HG03097 (cell line): ENCODE data around the gene PI16.

ENCODE experiments used
- ATAC-seq: cut with Tn5 transposase; IDR thresholded peaks from one replicate; pipeline ENCODE4 v1.9.1; 2021; ENCODE audit not compliant: unreplicated experiment, low FRiP score

PI16 gene, protein sequence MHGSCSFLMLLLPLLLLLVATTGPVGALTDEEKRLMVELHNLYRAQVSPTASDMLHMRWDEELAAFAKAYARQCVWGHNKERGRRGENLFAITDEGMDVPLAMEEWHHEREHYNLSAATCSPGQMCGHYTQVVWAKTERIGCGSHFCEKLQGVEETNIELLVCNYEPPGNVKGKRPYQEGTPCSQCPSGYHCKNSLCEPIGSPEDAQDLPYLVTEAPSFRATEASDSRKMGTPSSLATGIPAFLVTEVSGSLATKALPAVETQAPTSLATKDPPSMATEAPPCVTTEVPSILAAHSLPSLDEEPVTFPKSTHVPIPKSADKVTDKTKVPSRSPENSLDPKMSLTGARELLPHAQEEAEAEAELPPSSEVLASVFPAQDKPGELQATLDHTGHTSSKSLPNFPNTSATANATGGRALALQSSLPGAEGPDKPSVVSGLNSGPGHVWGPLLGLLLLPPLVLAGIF

DNA sequence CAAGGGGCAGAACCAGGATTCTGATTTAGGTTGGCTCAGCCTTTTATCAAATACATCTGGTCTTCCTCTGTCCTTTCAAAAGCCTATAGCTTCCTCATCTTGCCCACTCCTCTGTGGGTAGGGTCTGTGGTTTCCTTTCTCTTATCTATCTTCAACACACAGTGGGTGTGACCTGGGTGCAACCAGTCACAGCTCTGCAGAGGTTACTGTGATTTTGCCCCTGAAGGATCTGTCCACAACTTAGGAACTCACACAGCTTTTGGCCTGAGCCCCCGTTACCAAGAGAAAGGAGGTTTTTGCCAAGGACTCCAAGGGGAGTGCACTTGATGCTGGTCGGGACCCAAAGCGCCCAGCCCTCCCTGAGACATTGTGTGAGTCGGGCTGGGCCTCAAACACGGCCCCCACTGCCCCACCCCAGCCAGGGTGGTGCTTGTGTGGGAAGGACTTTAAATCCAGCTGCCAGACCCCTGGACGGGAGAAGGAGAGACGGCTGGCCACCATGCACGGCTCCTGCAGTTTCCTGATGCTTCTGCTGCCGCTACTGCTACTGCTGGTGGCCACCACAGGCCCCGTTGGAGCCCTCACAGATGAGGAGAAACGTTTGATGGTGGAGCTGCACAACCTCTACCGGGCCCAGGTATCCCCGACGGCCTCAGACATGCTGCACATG lies at the start of gene PI16:
Gene PI16 (plus strand): TSS at position 477 of the 670 bp plus-strand sequence. CDS start 23 bp downstream, at position 500.
- no peak for ATAC-seq

DNA sequence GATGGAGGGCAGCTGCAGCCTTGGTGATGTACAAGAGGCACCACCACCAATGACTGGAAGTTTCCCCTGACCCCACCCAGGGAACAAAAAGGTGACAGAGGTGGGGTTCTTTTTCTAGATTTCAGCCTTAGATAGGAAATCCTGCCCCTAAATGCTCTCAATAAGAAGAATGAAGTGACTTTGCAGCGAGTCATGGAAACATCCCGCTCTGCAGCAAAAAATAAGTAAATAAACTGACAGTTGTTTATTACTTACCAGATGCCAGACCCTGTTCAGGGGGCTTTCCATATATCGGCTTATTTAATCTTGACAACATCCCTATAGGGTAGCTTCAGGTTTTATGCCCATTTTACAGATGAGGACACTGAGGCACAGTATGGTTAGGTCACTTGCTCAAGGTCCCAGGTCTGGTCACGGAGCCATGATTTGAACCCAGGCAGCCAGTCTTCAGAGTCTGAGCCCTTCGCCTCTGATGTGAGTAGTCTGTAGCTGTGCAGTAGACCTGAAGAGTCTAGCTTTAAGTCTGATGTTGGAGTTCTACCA lies 49.6 kb upstream of the PI16 start:
- ATAC-seq: no peak

DNA sequence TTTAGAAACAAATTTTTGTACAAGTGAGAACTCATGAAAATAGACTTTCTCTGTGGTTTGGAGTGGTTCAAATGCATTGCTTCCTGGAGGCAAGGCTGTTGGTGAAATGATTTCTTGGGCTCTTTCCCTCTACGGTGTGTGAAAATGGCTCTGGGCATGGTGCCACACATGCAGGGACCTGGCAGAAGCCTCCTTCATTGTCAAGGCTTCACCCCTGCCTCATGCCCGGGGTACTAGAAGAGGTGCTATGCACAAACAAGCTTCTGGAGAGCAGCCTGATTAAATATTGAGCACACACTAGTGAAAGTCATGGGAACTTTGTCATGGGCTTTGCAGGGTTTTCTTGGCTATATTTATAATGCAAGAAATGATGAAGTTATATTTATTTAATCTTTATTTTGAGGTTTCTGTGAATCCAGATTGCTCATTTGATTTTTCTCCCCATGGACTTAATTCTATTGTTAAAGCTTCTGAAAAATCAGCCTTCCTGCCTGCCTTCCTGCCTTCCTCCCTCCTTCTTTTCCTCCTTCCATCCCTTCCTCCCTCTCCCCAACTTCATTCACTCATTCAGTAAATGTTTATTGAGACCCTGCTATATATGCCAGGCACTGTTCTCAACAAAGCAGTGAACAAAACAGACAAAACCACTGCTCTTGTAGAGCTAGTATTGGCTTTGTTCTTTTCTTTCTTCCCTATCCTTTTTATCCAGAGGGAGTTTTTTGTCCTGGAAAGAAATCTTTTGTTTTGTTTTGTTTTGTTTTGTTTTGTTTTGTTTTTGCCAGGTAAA lies 47.8 kb upstream of the PI16 start:
- ATAC-seq: no peak

DNA sequence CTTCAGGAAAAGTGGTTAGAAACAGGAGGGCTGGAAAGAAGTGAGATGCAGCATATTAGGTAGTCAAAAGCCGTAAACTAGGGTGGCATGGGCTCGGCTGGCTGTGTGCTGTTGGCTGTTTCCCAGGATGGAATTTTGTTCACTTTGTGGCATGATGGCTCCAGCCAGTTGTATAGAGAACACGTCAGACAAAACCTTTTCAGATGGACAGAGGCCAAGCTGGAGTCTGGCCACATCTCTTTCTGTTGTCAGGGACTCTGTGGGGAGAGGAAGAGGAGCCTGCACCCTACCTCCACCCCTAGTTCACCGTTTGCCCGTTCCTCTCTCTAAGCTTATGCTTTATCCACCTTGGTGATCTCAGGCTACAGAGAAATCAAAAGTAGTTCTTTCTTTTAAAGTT lies 46.8 kb upstream of the PI16 start:
- no peak for ATAC-seq

DNA sequence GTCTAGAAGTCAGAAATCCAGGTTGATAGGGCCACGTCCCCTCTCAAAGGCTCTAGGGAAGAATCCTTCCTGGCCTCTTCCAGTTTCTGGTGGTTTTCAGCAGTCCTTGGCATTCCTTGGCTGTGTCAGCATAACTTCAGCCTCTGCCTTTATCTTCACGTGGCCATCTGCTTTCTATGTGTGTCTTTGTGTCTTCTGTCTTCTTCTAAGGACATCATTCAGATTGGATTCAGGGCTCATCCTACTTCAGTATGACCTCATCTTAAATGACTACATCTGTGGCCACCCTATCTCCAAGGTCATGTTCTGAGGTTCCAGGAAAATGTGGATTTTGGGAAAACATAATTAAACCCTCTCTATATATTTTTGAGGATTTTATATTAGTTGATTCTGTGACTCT lies 45.8 kb upstream of the PI16 start:
- no peak for ATAC-seq

DNA sequence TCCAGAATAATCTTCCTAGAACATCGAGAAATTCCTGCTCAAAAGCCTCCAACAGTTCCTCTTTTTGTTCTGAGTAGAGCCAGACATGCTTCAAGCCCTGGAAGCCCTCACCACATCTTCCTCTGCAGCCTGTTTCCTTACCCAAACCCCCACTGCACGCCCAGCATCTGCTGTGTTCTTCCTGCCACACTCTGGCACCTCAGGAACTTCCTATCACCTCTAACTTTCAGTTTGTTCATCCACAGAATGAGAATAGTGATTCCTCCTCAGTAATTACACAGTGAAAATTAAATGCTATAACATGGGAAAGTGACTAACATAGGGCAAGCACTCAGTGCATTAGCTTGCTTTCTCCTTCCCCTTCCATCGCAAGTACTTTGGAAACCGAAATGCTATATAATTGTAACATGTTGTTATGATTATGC lies 42.5 kb upstream of the PI16 start:
- ATAC-seq: peak; percentile 28

DNA sequence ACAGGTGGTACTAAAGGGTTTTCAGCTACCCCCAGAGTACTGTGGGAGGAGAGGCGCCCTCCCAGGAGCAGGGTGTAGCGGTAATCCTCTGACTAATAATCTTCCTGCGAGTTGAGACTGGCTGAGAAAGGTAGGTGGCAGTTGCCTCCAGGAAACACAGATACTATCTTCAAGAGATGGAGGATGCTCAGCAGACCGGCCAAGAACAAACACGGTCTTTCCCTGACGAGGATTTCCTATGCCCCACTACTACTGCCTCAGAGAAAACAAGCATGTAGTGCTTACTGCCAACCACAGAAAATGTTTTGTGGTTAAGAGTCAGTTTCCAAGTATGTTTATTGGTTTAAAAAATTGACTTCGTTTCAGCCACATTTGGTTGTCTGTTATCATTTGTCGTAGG lies 42.0 kb upstream of the PI16 start:
- peak; percentile 92 for ATAC-seq

DNA sequence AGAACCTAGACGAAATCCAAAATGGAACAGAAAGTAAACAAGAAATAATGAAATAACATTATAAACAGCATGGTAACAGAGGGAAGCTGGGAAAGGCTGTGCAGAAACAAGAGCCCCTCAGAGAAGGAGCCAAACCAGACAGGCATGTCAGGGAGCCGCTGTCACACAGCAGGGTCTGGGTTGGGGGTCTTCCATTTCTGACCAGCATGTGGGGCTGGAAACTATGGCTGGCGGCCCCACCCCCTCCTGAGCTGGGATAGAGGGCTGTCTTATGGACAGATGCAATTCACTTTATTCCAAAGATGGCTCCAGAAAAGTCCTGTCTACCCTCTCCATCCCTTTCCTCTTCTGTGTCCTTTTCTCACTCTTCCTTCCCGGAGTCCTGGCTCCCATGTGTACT lies 41.5 kb upstream of the PI16 start:
- no peak for ATAC-seq

DNA sequence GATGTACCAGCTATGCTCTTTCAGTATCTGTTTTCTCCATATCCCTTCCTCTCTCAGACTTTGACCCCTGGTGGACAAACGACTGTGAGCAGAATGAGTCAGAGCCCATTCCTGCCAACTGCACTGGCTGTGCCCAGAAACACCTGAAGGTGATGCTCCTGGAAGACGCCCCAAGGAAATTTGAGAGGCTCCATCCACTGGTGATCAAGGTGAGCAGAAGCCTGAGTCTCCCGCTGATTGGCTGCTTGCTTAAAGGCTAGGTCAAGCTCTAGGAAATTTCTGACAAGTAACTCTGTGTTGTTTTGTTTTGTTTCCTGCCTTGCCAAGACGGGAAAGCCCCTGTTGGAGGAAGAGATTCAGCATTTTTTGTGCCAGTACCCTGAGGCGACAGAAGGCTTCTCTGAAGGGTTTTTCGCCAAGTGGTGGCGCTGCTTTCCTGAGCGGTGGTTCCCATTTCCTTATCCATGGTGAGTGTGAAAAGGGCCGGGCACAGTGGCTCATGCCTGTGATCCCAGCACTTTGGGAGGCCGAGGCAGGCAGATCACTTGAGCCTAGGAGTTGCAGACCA lies 40.2 kb upstream of the PI16 start:
- ATAC-seq: no peak

DNA sequence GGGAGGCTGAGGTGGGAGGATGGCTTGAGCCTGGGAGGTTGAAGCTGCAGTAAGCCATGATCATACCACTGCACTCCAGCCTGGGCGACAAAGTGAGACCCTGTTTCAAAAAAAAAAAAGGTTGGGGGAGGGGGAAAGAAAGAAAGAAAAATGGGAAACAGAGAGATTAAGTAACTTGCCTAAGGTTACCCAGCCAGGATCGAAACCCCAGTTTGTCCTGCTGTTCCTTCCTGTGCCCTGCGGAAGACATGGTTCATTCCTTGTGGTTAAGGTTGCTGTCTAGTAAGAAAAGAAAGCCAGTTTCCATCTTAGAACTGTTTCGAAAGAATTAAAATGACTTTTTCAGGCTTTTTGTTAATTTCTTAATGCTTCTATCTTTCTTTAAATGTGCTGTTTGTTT lies 38.9 kb upstream of the PI16 start:
- ATAC-seq: no peak

DNA sequence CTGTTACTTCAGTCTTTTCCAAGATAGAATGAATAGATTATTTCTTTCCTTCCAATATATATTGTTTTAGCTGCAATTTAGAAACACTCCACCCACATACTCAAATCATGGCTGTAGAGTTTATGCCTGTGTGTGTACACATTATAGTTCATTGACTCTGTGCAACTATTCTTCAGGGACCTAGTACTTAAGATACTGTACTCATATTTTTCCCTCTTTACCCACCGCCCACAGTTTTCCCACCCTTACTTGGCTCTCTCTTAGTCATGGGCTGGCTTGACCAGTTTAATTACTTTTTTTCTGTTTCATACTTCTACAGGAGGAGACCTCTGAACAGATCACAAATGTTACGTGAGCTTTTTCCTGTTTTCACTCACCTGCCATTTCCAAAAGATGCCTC lies 38.4 kb upstream of the PI16 start:
- ATAC-seq: no peak

DNA sequence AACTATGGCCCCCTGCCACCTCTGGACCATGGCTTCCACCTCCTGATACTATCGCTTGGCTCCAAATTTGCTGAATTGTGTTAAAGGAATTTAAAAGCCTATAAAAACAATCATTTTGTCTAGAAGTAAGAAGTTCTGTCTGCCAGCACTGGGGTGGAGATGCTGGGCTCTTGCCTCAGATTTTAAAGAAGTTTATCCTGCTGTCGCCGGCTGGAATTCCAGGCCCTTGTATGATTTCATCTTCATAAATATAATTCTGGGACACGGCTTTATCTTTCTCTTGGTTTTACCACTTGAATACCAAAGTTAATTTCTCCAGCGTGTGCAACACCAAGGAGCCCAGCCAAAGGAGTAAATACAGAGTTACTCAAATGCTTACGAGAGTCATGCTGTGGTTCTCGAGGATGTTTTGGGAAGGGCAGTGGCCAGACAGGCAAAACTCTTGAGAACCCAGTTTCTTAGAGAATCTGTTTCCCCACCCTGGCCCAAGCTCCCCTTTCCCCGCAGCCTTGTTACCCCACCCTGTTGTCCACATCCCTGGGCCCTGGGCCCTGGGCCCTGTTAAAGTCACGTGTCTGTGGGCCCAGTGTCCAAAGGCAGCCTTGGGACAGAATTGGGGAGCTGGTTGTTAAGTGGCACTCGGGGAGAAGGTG lies 36.9 kb upstream of the PI16 start:
- ATAC-seq: no peak

DNA sequence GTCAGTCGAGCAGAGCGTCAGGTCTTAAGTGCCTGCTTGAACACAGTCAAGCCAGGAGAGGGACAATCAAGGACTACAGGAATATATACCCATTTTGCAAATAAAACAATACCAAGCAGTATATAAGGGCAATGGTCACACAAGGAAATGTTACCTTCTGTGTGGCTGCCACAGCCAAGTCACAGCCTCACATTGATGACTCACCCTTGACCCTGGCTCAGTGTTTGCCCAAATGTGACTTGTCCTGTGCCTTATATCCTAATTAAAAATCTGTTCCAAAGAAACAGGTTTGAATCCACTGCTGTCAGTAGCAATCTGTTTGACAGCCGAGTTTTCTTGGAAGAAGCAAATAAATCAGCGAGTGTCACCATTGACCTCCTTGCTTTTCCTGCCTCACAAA lies 34.5 kb upstream of the PI16 start:
- ATAC-seq: no peak

DNA sequence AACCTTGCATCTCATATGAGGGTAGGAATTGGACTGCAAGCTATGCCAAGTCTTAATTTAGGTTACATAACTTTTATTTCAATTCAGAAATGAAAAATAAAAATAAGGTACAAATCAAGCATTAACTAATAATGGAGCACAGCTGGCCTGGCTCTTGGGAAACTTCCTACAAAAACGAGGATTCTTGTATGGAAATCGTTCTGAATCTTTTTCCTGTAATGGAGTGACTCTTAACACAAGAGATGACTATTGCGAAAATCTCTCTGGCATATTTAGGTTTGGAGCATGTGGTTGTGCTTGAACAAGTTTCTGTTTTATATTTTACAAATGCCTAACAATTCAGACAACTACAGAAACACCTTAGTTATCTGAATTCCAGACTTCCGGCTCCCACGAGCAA lies 34.0 kb upstream of the PI16 start:
- no peak for ATAC-seq

DNA sequence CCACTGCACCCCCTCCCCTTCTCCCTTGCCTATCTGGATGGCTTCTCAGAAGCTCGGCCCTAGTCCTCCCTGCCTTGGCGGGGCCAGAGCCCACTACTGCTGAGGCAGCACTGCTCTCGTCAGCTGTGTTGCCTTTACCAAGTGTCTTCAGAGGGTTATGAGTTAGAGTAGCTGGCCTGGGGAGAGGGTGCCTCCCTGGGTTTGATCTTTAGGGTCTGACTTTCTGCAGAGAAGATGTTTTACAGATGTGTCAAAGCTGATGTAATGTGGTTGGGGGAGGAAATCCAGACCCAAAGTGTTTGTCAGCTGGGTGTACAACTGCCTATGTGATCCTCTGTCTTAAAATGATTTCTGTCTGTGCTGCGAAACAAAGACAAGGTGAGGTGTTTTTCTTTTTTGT lies 30.4 kb upstream of the PI16 start:
- no peak for ATAC-seq

DNA sequence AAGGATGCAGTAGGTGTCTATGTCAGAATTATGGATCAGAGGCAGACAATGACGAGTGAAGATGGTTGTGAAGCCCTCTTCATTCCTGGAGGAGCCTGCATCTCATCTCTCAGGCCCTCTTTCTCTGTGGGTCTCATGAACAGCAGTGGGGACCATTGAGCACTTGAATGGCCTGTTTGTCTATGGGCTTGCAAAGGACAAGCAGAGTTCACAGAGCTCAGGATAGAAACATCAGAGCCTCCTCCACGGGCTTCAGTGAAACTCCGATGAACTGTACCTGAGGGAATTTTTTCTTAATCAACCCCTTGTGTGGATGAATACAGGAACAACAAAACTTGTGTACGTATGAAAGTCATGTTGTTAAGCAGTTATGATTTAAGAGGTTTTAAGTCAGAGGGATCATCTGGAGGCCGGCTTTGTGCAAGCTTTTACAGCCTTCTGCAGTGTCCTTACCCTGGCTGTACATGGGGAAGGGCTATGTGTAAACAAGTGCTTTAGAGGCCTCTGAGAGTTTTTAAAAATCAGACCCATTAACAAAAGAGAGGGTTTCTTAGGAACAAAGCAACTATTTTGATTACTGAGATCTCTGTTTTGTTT lies 29.7 kb upstream of the PI16 start:
- ATAC-seq: no peak

DNA sequence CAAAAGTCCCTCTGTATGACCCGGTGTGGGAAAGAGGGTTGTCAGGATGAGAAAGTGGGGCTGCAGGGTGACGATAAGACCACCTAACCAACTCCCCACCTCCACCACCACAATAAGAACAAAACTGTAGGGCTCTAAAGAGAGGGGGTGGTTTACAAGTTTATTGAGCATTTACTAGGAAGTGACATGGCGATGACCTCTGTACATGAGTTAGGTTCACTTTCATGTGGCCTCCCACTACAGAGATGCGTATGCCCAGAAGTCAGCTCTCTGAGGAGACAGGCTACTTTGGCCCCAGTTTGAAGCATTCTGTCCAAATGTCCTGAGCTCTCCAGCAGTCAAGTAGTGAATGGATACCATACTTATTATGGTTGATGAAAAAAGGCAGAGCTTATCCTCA lies 28.7 kb upstream of the PI16 start:
- ATAC-seq: no peak

DNA sequence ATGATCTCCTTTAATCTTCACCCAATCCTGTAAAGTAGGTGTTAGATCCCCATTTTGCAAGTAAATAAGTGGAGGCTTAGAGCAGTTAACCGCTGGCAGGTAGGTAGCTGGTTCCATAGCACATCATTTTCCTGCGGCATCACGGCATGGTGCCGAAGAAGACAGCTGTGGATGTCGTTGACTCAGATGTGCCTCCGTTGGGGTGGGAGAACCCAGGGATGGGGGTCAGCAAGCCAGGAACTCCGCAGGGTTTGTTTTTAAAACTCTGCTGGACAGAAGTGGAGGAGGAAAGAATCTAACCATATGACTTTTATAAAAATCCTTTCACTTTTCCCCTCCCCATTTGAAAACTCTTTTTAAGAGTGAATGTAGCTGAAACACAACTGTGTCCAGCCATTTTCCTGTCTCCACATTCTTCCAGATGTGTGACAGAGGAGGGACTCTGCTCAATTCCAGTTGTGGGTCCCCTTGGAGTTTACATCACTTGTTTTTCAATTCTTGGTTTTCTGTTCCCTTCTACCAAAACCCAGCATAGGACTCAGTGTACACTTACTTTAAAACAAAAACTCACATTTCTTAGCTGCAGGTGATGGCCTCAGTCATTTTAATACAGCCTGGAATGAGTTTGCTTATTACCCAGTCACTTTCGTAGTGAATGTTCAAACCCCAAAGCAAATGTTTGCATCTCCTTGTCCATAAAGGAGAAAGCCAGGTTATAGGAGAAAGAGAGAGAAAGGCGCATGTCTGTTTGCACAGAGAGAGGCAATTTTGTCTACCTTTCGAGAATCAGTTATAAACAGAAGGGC lies 27.6 kb upstream of the PI16 start:
- ATAC-seq: no peak
